ENCODE results near the gene PREX1. TPM values are rescaled to one million over a fixed set of nuclear protein-coding genes. Genes with fewer than 3 reads are reported as not detected.
A peak's percentile ranks its signal among the peaks of the same experiment; 100 is the strongest.

Gene PREX1
- total and polyA plus RNA-seq, 2 experiments from 2014 or later, result 4.5 to 12.5 TPM

DNA sequence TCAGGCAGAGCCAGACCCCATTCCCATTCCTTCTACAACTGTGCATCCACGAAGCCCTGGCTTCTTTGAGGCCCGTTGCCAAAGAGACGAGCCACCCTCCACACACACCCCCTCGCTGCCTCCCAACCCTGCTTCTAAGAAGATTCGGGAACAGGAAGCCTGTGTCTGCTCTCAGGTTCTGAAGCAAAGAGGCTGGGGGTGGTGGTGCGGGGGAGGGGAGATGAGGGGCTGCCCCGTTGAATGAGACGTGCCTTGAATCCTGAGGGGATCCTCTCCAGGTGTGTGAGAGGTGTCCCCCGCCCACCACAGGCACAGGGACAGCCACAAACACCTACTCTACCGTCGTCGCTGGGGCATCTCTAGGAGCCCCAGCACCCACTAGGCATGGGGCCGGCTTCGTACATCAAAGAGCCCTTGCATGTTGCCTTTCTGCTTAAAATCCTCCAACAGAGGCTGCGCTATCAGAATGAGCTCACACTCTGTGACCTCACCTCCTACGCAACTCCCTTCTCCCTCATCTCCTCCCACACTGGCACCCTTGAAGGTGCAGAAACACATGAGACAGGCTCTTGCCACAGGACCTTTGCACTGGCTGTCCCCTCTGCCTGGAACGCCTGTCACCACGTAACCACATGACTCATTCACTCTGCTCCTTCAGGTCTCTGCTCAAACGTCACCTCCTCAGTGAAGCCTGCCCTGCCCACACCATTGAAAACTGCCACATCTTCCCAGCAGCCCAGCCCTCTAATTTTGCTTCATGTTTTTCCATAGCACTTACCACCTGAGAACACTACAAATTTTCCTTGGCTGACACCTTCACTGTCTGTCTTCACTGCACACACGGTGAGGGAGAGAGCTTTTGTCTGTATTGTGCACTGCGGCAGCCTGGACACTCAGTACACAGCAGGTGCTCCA, 58.5 kb downstream of the PREX1 start:
- TF ChIP-seq, protein P1, sequence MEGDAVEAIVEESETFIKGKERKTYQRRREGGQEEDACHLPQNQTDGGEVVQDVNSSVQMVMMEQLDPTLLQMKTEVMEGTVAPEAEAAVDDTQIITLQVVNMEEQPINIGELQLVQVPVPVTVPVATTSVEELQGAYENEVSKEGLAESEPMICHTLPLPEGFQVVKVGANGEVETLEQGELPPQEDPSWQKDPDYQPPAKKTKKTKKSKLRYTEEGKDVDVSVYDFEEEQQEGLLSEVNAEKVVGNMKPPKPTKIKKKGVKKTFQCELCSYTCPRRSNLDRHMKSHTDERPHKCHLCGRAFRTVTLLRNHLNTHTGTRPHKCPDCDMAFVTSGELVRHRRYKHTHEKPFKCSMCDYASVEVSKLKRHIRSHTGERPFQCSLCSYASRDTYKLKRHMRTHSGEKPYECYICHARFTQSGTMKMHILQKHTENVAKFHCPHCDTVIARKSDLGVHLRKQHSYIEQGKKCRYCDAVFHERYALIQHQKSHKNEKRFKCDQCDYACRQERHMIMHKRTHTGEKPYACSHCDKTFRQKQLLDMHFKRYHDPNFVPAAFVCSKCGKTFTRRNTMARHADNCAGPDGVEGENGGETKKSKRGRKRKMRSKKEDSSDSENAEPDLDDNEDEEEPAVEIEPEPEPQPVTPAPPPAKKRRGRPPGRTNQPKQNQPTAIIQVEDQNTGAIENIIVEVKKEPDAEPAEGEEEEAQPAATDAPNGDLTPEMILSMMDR (IDR thresholded peaks at IDR 0.05; ENCODE audit: low read depth, low read length), result no peak
- Histone ChIP-seq H3K27me3 (no peaks in the 10 kb centered on the region), H3K36me3 (no peaks in the 10 kb centered on the region), H3K9me3 (ENCODE audit: low read depth) (no peaks in the 10 kb centered on the region), H3K27ac (no peak overlapping the region), H3K4me1 (ENCODE audit: low read depth) (no peaks in the 10 kb centered on the region), H3K4me3 (no peak overlapping the region)
- DNase-seq (ENCODE audit: low read depth in 1 of 2, low spot score in 1 of 2), result peak in 1 of 2 donors; percentile 62

DNA sequence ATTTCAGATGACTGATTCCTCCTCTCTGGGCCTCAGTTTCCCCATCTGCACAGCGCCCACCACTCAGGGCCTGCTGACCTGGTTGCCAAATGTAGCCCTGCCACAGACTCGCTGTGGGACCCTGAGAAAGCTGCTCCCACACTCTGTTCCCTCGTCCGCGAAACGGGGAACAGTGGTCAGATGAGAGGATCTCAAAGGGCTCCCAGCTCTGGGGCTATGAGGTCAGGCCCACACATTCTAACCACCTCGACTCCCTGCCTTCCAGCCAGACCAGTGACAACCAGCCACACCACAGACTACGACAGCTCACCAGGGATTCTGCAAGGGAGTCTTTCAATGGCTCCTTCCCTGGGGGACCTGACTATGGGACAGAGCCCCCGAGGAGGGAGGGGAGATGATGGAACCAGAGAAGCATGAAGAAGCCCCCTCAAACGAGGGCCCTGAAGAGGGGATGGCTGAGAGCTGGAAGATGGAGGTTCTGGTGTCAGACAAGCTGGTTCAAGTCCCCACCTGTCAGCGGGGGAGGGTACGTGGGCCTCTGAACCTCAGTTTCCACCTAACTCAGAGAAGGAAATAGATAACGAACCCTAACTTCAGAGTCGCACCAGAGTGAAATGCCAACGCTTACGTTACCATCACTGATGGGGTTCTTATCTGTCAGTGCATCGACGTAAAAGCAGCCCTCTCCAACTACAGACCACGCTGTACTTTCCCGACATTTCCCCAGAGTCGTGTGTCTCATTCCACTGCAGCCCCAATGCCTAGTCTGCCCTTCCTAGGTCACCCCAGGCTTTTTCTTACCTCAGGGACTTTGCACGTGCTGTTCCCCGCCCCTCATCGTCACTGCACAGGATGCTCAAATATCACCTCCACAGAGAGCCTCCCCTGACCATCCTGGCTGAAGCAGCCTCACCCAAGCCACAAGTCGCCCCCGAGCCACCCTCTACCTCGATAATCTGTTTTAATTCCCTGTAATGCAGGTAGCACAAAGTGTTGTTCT, 60.5 kb downstream of the PREX1 start:
- Histone ChIP-seq H3K36me3 (no peaks in the 10 kb centered on the region), H3K4me3 (no peak overlapping the region), H3K27me3 (no peaks in the 10 kb centered on the region), H3K27ac (no peak overlapping the region), H3K4me1 (ENCODE audit: low read depth) (no peaks in the 10 kb centered on the region), H3K9me3 (ENCODE audit: low read depth) (no peaks in the 10 kb centered on the region)
- TF ChIP-seq, protein P1 (IDR thresholded peaks at IDR 0.05; ENCODE audit: low read depth, low read length), result no peak
- no peak for DNase-seq (ENCODE audit: low read depth in 1 of 2, low spot score in 1 of 2)

DNA sequence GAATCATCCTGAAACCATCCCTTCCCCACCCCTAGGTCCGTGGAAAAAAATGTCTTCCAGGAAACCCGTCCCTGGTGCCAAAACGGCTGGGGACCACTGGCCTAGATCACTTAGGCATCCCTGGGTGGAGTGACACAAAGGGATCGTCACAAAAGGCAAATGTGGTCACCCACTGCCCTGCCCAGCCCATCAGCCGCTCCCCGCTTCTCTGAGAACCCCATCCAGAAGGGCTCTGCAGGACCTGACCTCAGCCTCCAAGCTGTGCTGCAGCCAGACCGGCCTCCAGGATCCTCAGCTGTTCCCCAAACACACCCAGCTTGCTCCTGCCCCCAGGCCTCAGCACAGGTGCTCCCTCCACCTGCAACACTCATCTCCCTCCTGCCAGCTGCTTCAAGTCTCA, 61.6 kb downstream of the PREX1 start:
- Histone ChIP-seq H3K27me3 (no peaks in the 10 kb centered on the region), H3K4me1 (ENCODE audit: low read depth) (no peaks in the 10 kb centered on the region), H3K27ac (no peak overlapping the region), H3K36me3 (no peaks in the 10 kb centered on the region), H3K4me3 (no peak overlapping the region), H3K9me3 (ENCODE audit: low read depth) (no peaks in the 10 kb centered on the region)
- TF ChIP-seq, protein P1 (IDR thresholded peaks at IDR 0.05; ENCODE audit: low read depth, low read length), result no peak
- DNase-seq (ENCODE audit: low read depth in 1 of 2, low spot score in 1 of 2), result no peak

DNA sequence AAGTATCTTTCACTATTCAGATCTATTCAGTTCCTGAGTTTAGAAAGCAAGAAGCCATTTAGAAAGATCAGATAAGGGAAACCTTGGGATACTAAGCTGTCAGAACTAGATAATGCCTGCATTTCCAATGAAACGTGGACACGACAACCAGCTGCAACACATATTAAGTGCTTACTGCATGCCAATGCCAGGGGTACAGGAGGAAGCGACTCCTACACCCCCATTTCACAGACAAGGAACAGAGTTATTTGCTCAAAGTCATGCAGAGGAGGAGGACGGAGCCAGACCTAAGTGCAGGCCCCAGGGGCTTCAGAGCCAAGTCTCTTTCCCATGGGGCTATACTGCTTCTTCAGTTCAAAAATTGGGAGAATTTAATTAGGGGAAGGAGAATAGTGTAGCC, 62.4 kb downstream of the PREX1 start:
- no peak overlapping the region for H3K4me3 ChIP-seq
- no peak overlapping the region for H3K27ac ChIP-seq
- TF ChIP-seq, protein P1 (IDR thresholded peaks at IDR 0.05; ENCODE audit: low read depth, low read length), result no peak
- no peaks in the 10 kb centered on the region for H3K9me3 ChIP-seq (ENCODE audit: low read depth)
- no peak for DNase-seq (ENCODE audit: low read depth in 1 of 2, low spot score in 1 of 2)
- H3K36me3 ChIP-seq, result no peaks in the 10 kb centered on the region
- H3K4me1 ChIP-seq (ENCODE audit: low read depth), result no peaks in the 10 kb centered on the region
- H3K27me3 ChIP-seq, result no peaks in the 10 kb centered on the region

DNA sequence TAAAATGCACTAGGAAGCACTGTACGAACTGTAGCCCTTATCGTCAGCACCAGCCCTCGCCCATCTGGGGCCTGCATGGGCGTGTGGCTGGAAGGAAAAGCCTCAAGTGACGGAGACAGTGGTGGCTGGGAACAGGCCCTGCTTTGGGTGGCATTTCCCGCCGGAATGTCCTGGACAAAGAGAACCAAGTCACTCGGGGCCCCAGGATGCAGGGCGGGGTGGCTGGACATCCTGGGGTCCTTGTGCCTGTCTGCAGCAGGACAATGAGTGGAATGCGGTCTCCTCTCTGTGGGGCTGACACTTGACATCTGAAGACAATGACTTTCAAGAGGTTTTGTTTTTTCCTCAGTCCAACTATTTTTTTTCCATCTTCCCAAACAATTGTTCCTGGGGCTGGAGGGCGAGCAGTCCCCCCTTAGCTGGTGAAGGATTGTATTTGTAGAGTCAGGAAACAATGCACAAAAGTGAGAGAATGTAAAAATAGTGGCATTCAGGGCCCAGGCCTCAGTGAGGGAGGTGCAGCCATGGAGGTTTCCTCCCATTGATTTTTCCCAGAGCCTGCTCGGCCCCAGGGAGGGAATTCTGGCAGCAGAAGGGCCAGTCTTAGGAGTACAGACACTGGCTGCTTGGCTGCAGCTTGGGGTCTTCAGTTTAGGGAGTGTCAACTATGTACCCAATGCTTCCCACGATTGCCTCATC, 64.4 kb downstream of the PREX1 start:
- no peaks in the 10 kb centered on the region for H3K9me3 ChIP-seq (ENCODE audit: low read depth)
- TF ChIP-seq, protein P1 (IDR thresholded peaks at IDR 0.05; ENCODE audit: low read depth, low read length), result no peak
- no peaks in the 10 kb centered on the region for H3K36me3 ChIP-seq
- DNase-seq (ENCODE audit: low read depth in 1 of 2, low spot score in 1 of 2), result no peak
- H3K27ac ChIP-seq, result no peak overlapping the region
- H3K27me3 ChIP-seq, result no peaks in the 10 kb centered on the region
- no peak overlapping the region for H3K4me3 ChIP-seq
- no peaks in the 10 kb centered on the region for H3K4me1 ChIP-seq (ENCODE audit: low read depth)

All from cardiac muscle cell (in vitro differentiated cells and primary cell).